ENCODE data around the gene SPEN.

DNA sequence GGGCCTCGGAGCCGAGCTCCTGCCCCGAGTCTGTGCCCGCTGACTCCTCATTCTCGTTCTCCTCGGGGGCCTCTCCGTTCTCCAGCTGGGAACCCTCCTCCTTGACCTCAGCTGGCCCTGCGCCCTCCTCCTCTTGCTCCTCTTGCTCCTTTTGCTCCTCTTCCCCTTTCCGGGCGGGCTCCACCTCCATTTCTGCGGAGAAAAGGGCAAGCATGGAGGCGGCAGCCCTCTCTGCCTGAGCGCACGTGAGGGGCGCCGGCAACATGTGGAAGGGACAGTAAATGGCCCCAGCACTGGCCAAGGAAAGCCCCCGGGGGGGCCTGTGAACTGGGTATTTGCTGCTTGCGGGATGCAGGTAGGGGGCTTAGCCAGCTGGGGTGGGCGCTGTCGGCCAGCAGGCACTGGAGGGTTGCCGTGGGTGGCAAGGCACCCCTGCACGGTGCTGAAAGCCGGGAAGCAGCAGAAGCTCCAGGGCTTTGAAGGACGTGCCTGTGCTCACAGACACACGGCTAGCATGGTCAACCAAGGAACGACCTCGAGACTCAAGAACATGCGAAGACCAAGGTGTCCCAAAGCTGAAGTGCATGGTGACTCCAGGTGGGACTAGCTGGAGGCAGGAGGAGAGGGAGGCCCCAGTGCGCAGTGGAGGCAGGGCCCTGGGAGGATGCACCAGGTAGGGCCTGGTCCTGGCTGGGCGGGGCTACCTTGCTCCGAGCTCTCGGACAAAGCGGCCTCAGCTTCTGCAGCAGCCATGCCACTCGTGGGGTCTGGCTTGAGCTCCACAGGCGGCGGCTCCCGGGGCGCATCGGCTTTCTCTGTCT, 97.7 kb downstream of the SPEN start:
- no peak for TF ChIP-seq EZH2 (IDR thresholded peaks at IDR 0.05; ENCODE audit: borderline replicate concordance)
- TF ChIP-seq, protein P1, sequence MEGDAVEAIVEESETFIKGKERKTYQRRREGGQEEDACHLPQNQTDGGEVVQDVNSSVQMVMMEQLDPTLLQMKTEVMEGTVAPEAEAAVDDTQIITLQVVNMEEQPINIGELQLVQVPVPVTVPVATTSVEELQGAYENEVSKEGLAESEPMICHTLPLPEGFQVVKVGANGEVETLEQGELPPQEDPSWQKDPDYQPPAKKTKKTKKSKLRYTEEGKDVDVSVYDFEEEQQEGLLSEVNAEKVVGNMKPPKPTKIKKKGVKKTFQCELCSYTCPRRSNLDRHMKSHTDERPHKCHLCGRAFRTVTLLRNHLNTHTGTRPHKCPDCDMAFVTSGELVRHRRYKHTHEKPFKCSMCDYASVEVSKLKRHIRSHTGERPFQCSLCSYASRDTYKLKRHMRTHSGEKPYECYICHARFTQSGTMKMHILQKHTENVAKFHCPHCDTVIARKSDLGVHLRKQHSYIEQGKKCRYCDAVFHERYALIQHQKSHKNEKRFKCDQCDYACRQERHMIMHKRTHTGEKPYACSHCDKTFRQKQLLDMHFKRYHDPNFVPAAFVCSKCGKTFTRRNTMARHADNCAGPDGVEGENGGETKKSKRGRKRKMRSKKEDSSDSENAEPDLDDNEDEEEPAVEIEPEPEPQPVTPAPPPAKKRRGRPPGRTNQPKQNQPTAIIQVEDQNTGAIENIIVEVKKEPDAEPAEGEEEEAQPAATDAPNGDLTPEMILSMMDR (IDR thresholded peaks at IDR 0.05; ENCODE audit: poor library complexity) = no peak
- TF ChIP-seq EZH2phosphoT487 (IDR thresholded peaks at IDR 0.05; ENCODE audit: low read depth, severe bottlenecking, unreplicated experiment) = no peak
